ENCODE measurements around the gene ITGB1. TPM values are rescaled to one million over a fixed set of nuclear protein-coding genes. Genes with fewer than 3 reads are reported as not detected.

The ITGB1 gene
- total and polyA plus RNA-seq, 10 of the 15 experiments (the other 5 are each of a cell fraction or from before 2014, with no cell fraction given), result 2.8 to 20.7 (median 10.4) TPM

DNA sequence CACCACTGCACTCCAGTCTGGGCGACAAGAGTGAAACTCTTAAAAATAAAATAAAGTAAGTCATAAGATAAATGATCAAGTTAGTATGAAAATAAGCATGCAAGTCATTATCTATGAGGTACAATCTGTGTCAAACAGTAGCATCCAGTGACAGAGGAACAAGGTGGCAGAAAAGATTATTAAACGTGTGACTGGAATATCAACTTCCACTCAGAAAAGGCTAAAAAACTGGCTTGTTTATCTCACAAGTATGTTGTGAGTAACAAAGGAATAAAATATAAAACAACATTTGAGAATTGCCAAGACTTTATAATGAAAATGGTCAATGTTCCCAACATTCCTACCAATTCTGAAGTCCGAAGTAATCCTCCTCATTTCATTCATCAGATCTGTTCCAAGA is 30.3 kb downstream of the ITGB1 start:
- BruUV-seq (replicated peaks), result no TSS peak
- no peak overlapping the region for H3K27ac ChIP-seq (ENCODE audit: control insufficient read depth, insufficient read depth)
- CTCF ChIA-PET, result no interaction called here
- no peak for FAIRE-seq
- RAD21 ChIA-PET (ENCODE audit: unreplicated experiment), result interaction anchor here (1.0 kb wide), 1 partner anchor 26 kb away, joined by 3 read pairs; no protein-coding TSS in a partner anchor
- in situ Hi-C loops (cut with MboI) (no loop called here), intact Hi-C loops (cut with micrococcal nuclease; ENCODE audit: unreplicated experiment) (no loop called here)
- WGBS (ENCODE audit: insufficient coverage, insufficient replicate concordance, low lambda C conversion rate, missing lambda C conversion rate), result 71% methylated on average over 3 of the region's 3 CpGs
- no peak overlapping the region for H3K4me2 ChIP-seq (ENCODE audit: control insufficient read depth, insufficient read depth)
- H3K9me3 ChIP-seq (replicated peaks; ENCODE audit: control insufficient read depth, insufficient read depth, low read length), result no peaks in the 10 kb centered on the region; the same call in 2 of the 3 replicates
- no peak for TF ChIP-seq NR2C1 (IDR thresholded peaks at IDR 0.05)
- no peak for TF ChIP-seq BCL11A (IDR thresholded peaks at IDR 0.05; ENCODE audit: low read depth, low read length)
- TF ChIP-seq RAD51 (IDR thresholded peaks at IDR 0.05), result no peak
- no peak for TF ChIP-seq SPI1 (IDR thresholded peaks at IDR 0.05; ENCODE audit: borderline replicate concordance, insufficient read depth, low read depth, low read length)
- TF ChIP-seq SMAD5 (IDR thresholded peaks at IDR 0.05; ENCODE audit: low read depth), result no peak
- TF ChIP-seq STAT1 (conservative IDR thresholded peaks at IDR 0.05), result no peak
- TF ChIP-seq, protein P1, sequence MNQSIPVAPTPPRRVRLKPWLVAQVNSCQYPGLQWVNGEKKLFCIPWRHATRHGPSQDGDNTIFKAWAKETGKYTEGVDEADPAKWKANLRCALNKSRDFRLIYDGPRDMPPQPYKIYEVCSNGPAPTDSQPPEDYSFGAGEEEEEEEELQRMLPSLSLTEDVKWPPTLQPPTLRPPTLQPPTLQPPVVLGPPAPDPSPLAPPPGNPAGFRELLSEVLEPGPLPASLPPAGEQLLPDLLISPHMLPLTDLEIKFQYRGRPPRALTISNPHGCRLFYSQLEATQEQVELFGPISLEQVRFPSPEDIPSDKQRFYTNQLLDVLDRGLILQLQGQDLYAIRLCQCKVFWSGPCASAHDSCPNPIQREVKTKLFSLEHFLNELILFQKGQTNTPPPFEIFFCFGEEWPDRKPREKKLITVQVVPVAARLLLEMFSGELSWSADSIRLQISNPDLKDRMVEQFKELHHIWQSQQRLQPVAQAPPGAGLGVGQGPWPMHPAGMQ (IDR thresholded peaks at IDR 0.05; ENCODE audit: borderline replicate concordance), result no peak
- no peak for TF ChIP-seq ZNF384 (IDR thresholded peaks at IDR 0.05; ENCODE audit: borderline replicate concordance, low read depth, low read length)
- no peak for TF ChIP-seq SIX5 (IDR thresholded peaks at IDR 0.05; ENCODE audit: low read depth, low read length, severe bottlenecking)
- TF ChIP-seq, protein P2, sequence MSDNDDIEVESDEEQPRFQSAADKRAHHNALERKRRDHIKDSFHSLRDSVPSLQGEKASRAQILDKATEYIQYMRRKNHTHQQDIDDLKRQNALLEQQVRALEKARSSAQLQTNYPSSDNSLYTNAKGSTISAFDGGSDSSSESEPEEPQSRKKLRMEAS (IDR thresholded peaks at IDR 0.05; ENCODE audit: low read depth, low read length), result no peak
- no peak for TF ChIP-seq EGR1 (IDR thresholded peaks at IDR 0.05; ENCODE audit: borderline replicate concordance in 1 of 2, low read depth in 2 of 2, low read length in 2 of 2)
- TF ChIP-seq POU2F2 (IDR thresholded peaks at IDR 0.05; ENCODE audit: borderline replicate concordance, low read depth, low read length), result no peak
- TF ChIP-seq BRCA1 (IDR thresholded peaks at IDR 0.05; ENCODE audit: low read depth, low read length), result no peak
- TF ChIP-seq MTA3 (IDR thresholded peaks at IDR 0.05; ENCODE audit: borderline replicate concordance, low read length), result no peak
- no peak for TF ChIP-seq ATF7 (IDR thresholded peaks at IDR 0.05; ENCODE audit: low read depth)
- TF ChIP-seq CBX3 (IDR thresholded peaks at IDR 0.05; ENCODE audit: borderline replicate concordance, low read depth), result no peak
- no peak for TF ChIP-seq NR2C2 (IDR thresholded peaks at IDR 0.05; ENCODE audit: borderline replicate concordance, control insufficient read depth, insufficient read length, low read depth)
- TF ChIP-seq IKZF1 (conservative IDR thresholded peaks at IDR 0.05), result no peak
- H3K79me2 ChIP-seq (ENCODE audit: control insufficient read depth, insufficient read depth, low read length), result no peaks in the 10 kb centered on the region
- H2AFZ ChIP-seq (ENCODE audit: control insufficient read depth, low read depth, low read length), result no peak overlapping the region
- SMC1A ChIA-PET (ENCODE audit: uncharacterized antibody, unreplicated experiment), result no interaction called here
- POLR2A ChIA-PET, result no interaction called here
- no peak overlapping the region for H3K4me3 ChIP-seq
- H4K20me1 ChIP-seq (ENCODE audit: control insufficient read depth, insufficient read depth), result no peaks in the 10 kb centered on the region
- no peak for ATAC-seq
- DNase-seq (ENCODE audit: low read depth, low spot score), result no peak
- H3K9ac ChIP-seq (ENCODE audit: control insufficient read depth, insufficient read depth, low read length), result no peak overlapping the region
- no peaks in the 10 kb centered on the region for H3K27me3 ChIP-seq (replicated peaks in 1 of 2; ENCODE audit: control insufficient read depth in 2 of 2, insufficient read depth in 2 of 2, low read length in 1 of 2)
- peaks cover 0 to 27% of the 10 kb centered on the region in 2 experiments; a peak in 3 of 4 replicates for H3K36me3 ChIP-seq (ENCODE audit: control insufficient read depth in 2 of 2, insufficient read depth in 2 of 2, low read length in 1 of 2)
- no peaks in the 10 kb centered on the region for H3K4me1 ChIP-seq (ENCODE audit: control insufficient read depth, insufficient read depth, low read length)
